MM.1S (cell line): ENCODE results near the gene OTC.

ENCODE experiments used
- DNase-seq: peaks from one replicate; pipeline ENCODE4 v3.0.0-alpha.2; 2015
- H2AFZ ChIP-seq: fragments of 300-600 bp; sonication (generic); 2 replicates; pipeline ENCODE4 v1.6.0; 2016; ENCODE audit warnings: antibody characterized with exemption, low read length
- H3F3A ChIP-seq: fragments of 300-600 bp; sonication (generic); 2 replicates; pipeline ENCODE4 v1.6.1; 2016; ENCODE audit warnings: mild to moderate bottlenecking, antibody characterized with exemption, low read length, moderate library complexity, mixed read lengths; ENCODE audit not compliant: insufficient read depth
- H3K27ac ChIP-seq: fragments of 300-600 bp; sonication (generic); 2 replicates; pipeline ENCODE4 v1.5.1; 2016; ENCODE audit warnings: mild to moderate bottlenecking, low read length
- H3K27me3 ChIP-seq: fragments of 300-600 bp; sonication (generic); replicated peaks from 2 replicates; pipeline ENCODE4 v1.6.0; 2016; ENCODE audit warnings: low read length; ENCODE audit not compliant: insufficient read depth
- H3K36me3 ChIP-seq: fragments of 300-600 bp; sonication (generic); replicated peaks from 2 replicates; pipeline ENCODE4 v1.6.1; 2016; ENCODE audit warnings: mild to moderate bottlenecking, low read length, mixed read lengths; ENCODE audit not compliant: insufficient read depth
- H3K4me1 ChIP-seq: fragments of 300-600 bp; sonication (generic); 2 replicates; pipeline ENCODE4 v1.6.1; 2016; ENCODE audit warnings: low read length, mixed read lengths
- H3K4me2 ChIP-seq: fragments of 300-600 bp; sonication (generic); 2 replicates; pipeline ENCODE4 v1.6.0; 2016; ENCODE audit warnings: low read depth, low read length
- H3K4me3 ChIP-seq: fragments of 300-600 bp; sonication (generic); 2 replicates; pipeline ENCODE4 v1.5.1; 2016; ENCODE audit warnings: low read length, mixed read lengths
- H3K79me2 ChIP-seq: fragments of 300-600 bp; sonication (generic); 2 replicates; pipeline ENCODE4 v1.6.1; 2016; ENCODE audit warnings: mixed run types, low read length, mixed read lengths
- H3K9ac ChIP-seq: fragments of 300-600 bp; sonication (generic); 2 replicates; pipeline ENCODE4 v1.6.1; 2016; ENCODE audit warnings: low read length, mixed read lengths
- H3K9me2 ChIP-seq: fragments of 300-600 bp; sonication (generic); replicated peaks from 2 replicates; pipeline ENCODE4 v1.6.1; 2016; ENCODE audit warnings: mild to moderate bottlenecking, low read length, mixed read lengths; ENCODE audit not compliant: insufficient read depth
- H3K9me3 ChIP-seq: fragments of 300-600 bp; sonication (generic); replicated peaks from 2 replicates; pipeline ENCODE4 v1.6.1; 2016; ENCODE audit warnings: mild to moderate bottlenecking, low read length, mixed read lengths; ENCODE audit not compliant: insufficient read depth
- H4K20me1 ChIP-seq: fragments of 300-600 bp; sonication (generic); 2 replicates; pipeline ENCODE4 v1.6.1; 2016; ENCODE audit warnings: mild to moderate bottlenecking, low read length, moderate library complexity, mixed read lengths; ENCODE audit not compliant: insufficient read depth
- EZH2 ChIP-seq: fragments of 300-600 bp; sonication (generic); optimal IDR thresholded peaks from 2 replicates; pipeline ENCODE3; 2017; ENCODE audit warnings: low read depth, mild to moderate bottlenecking, antibody characterized with exemption, low read length, mixed read lengths
- EZH2phosphoT487 ChIP-seq: fragments of 300-600 bp; sonication (generic); IDR thresholded peaks from 2 replicates; pipeline ENCODE4 v1.6.1; 2018; ENCODE audit warnings: antibody characterized with exemption, low read length
- TF ChIP-seq, protein P1 (sequence below): fragments of 300-600 bp; sonication (generic); IDR thresholded peaks from 2 replicates; pipeline ENCODE4 v1.5.1; 2016; ENCODE audit warnings: antibody characterized with exemption, low read length, mixed read lengths

OTC gene

GRCh38 chrX:38468563-38469157, 116.3 kb downstream of the OTC start:
- H3K9me3 ChIP-seq, result no peaks in the 10 kb centered on the region
- H3K9ac ChIP-seq, result no peak overlapping the region
- no peak overlapping the region for H3K4me3 ChIP-seq
- H3K27me3 ChIP-seq, result no peaks in the 10 kb centered on the region
- no peak overlapping the region for H3K27ac ChIP-seq
- no peak overlapping the region for H3K4me2 ChIP-seq
- H3K4me1 ChIP-seq, result no peaks in the 10 kb centered on the region
- H3F3A ChIP-seq, result no peaks in the 10 kb centered on the region
- no peaks in the 10 kb centered on the region for H4K20me1 ChIP-seq
- TF ChIP-seq EZH2phosphoT487, result no peak
- TF ChIP-seq EZH2, result no peak
- TF ChIP-seq, protein P1, sequence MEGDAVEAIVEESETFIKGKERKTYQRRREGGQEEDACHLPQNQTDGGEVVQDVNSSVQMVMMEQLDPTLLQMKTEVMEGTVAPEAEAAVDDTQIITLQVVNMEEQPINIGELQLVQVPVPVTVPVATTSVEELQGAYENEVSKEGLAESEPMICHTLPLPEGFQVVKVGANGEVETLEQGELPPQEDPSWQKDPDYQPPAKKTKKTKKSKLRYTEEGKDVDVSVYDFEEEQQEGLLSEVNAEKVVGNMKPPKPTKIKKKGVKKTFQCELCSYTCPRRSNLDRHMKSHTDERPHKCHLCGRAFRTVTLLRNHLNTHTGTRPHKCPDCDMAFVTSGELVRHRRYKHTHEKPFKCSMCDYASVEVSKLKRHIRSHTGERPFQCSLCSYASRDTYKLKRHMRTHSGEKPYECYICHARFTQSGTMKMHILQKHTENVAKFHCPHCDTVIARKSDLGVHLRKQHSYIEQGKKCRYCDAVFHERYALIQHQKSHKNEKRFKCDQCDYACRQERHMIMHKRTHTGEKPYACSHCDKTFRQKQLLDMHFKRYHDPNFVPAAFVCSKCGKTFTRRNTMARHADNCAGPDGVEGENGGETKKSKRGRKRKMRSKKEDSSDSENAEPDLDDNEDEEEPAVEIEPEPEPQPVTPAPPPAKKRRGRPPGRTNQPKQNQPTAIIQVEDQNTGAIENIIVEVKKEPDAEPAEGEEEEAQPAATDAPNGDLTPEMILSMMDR, result no peak
- no peaks in the 10 kb centered on the region for H3K9me2 ChIP-seq
- no peaks in the 10 kb centered on the region for H3K79me2 ChIP-seq
- H3K36me3 ChIP-seq, result no peaks in the 10 kb centered on the region
- no peak for DNase-seq
- H2AFZ ChIP-seq, result no peak overlapping the region
